Type B pancreatic cell (in vitro differentiated cells): Measurements from ENCODE around the gene PPP1R1C. TPM values are rescaled to one million over a fixed set of nuclear protein-coding genes. Genes with fewer than 3 reads are reported as not detected.
A peak's percentile ranks its signal among the peaks of the same experiment; 100 is the strongest.

ENCODE experiments used
- DNase-seq: peaks from one replicate; pipeline ENCODE4 v3.0.0; 2021; ENCODE audit warnings: mixed read lengths; ENCODE audit not compliant: unreplicated experiment; ENCODE audit errors: extremely low spot score
- H3K27ac Mint-ChIP-seq: 2 replicates; pipeline ENCODE4 v1.8.0; 2021; ENCODE audit warnings: mild to moderate bottlenecking, mixed read lengths
- H3K27me3 Mint-ChIP-seq: 2 replicates; pipeline ENCODE4 v1.8.0; 2021; ENCODE audit warnings: mixed read lengths
- H3K36me3 Mint-ChIP-seq: 2 replicates; pipeline ENCODE4 v1.8.0; 2021; ENCODE audit warnings: mixed read lengths
- H3K4me1 Mint-ChIP-seq: one replicate; pipeline ENCODE4 v1.8.0; 2021; ENCODE audit warnings: mixed read lengths; ENCODE audit not compliant: unreplicated experiment
- H3K4me3 Mint-ChIP-seq: 2 replicates; pipeline ENCODE4 v1.8.0; 2021; ENCODE audit warnings: mild to moderate bottlenecking, mixed read lengths
- H3K9me3 Mint-ChIP-seq: 2 replicates; pipeline ENCODE4 v1.8.0; 2021; ENCODE audit warnings: mixed read lengths
- CTCF ChIP-seq: fragments of 200-600 bp; sonication (generic); conservative IDR thresholded peaks from 2 replicates; pipeline ENCODE4 v1.5.0; 2021; ENCODE audit warnings: antibody characterized with exemption, mild to moderate bottlenecking
- total RNA-seq: library from RNA; stranded (reverse); gene quantifications from 2 replicates; pipeline ENCODE4 v1.2.1, GENCODE V29; 2021; ENCODE audit warnings: low replicate concordance

Gene PPP1R1C
- total RNA-seq, 1 donor from 2014 or later, result 1.4 TPM

- no peak for TF ChIP-seq CTCF
- no peaks in the 10 kb centered on the region for H3K27me3 Mint-ChIP-seq
Measured at GRCh38 chr2:182077023-182077422, 91.4 kb downstream of the PPP1R1C start.

GRCh38 chr2:182077448-182078142 lies 91.9 kb downstream of the PPP1R1C start:
- Mint-ChIP-seq H3K27me3 (no peaks in the 10 kb centered on the region), H3K36me3 (no peaks in the 10 kb centered on the region), H3K4me3 (no peak overlapping the region), H3K4me1 (peaks cover 9% of the 10 kb centered on the region), H3K9me3 (peaks cover 5% of the 10 kb centered on the region), H3K27ac (no peak overlapping the region)
- no peak for DNase-seq
- TF ChIP-seq CTCF, result peak; percentile 86

More at GRCh38 chr2:182077023-182077422, 91.4 kb downstream of the PPP1R1C start:
- Mint-ChIP-seq H3K36me3 (no peaks in the 10 kb centered on the region), H3K4me3 (no peak overlapping the region), H3K4me1 (peaks cover 9% of the 10 kb centered on the region), H3K27ac (no peak overlapping the region), H3K9me3 (peaks cover 5% of the 10 kb centered on the region)
- DNase-seq, result no peak

- no peak for TF ChIP-seq CTCF
- H3K27me3 Mint-ChIP-seq, result no peaks in the 10 kb centered on the region
- H3K9me3 Mint-ChIP-seq, result no peaks in the 10 kb centered on the region
Measured at GRCh38 chr2:182078988-182079602, 93.4 kb downstream of the PPP1R1C start.

GRCh38 chr2:182080493-182080892 lies 94.8 kb downstream of the PPP1R1C start:
- Mint-ChIP-seq H3K4me3 (no peak overlapping the region), H3K27ac (no peak overlapping the region), H3K36me3 (no peaks in the 10 kb centered on the region), H3K27me3 (no peaks in the 10 kb centered on the region), H3K4me1 (no peaks in the 10 kb centered on the region), H3K9me3 (no peaks in the 10 kb centered on the region)
- no peak for DNase-seq
- TF ChIP-seq CTCF, result no peak

More at GRCh38 chr2:182078988-182079602, 93.4 kb downstream of the PPP1R1C start:
- Mint-ChIP-seq H3K4me3 (no peak overlapping the region), H3K36me3 (no peaks in the 10 kb centered on the region), H3K4me1 (no peaks in the 10 kb centered on the region), H3K27ac (no peak overlapping the region)
- no peak for DNase-seq

GRCh38 chr2:182081602-182082260 lies 96.1 kb downstream of the PPP1R1C start:
- no peak for DNase-seq
- Mint-ChIP-seq H3K4me3 (no peak overlapping the region), H3K27ac (no peak overlapping the region), H3K27me3 (no peaks in the 10 kb centered on the region), H3K9me3 (no peaks in the 10 kb centered on the region), H3K4me1 (no peaks in the 10 kb centered on the region), H3K36me3 (no peaks in the 10 kb centered on the region)
- TF ChIP-seq CTCF, result no peak
